Measurements from ENCODE around the gene SLC36A1. TPM values are rescaled to one million over a fixed set of nuclear protein-coding genes. Genes with fewer than 3 reads are reported as not detected.

Gene SLC36A1
- total and polyA plus RNA-seq, 5 donors from 2014 or later: 0.59 to 5.4 (median 1.8) TPM

DNA sequence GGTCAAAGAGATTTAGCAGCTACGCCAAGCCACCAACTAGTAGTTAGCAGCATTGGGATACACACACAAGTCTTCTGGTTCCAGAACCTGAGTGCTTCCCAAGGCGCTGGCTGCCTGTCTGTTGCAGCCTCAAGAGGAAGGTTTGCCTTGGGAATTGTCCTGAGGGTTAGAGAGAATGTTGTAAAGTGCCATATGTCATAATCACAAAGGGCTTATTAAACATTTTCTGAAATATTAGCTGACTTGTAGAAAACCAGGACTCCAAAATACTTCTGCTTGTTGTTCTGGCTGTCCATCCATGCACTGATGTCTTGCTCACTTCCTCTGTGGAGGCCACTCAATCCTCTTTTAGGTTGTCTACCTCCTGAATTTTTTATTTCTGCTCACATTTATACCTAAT, 46.3 kb downstream of the SLC36A1 start:
- no peaks in the 10 kb centered on the region for H3K4me1 ChIP-seq (ENCODE audit: control insufficient read depth, insufficient read depth, low read length, poor library complexity, severe bottlenecking)
- H3K36me3 ChIP-seq (ENCODE audit: control insufficient read depth, insufficient read depth, low read length): peaks cover 20% of the 10 kb centered on the region
- H3K4me3 ChIP-seq (ENCODE audit: low read depth, low read length): no peak overlapping the region
- no peaks in the 10 kb centered on the region for H3K9me3 ChIP-seq (ENCODE audit: control insufficient read depth in 2 of 2, low read length in 2 of 2)
- DNase-seq (no peak), ATAC-seq (ENCODE audit: low read depth in 2 of 2) (no peak)
- Mint-ChIP-seq H3K4me3 (no peak overlapping the region), H3K4me1 (no peaks in the 10 kb centered on the region), H3K9me3 (no peaks in the 10 kb centered on the region), H3K27me3 (no peaks in the 10 kb centered on the region), H3K36me3 (peaks cover 24% of the 10 kb centered on the region), H3K27ac (no peak overlapping the region)
- H3K27me3 ChIP-seq (ENCODE audit: control insufficient read depth, insufficient read depth, low read length): no peaks in the 10 kb centered on the region
- H3K27ac ChIP-seq (ENCODE audit: insufficient read depth, low read length, poor library complexity, severe bottlenecking): no peak overlapping the region

GRCh38 chr5:151495320-151495719, 47.9 kb downstream of the SLC36A1 start:
- Mint-ChIP-seq H3K27me3 (no peaks in the 10 kb centered on the region), H3K27ac (no peak overlapping the region), H3K4me3 (no peak overlapping the region), H3K4me1 (no peaks in the 10 kb centered on the region), H3K9me3 (no peaks in the 10 kb centered on the region), H3K36me3 (peaks cover 19% of the 10 kb centered on the region)
- Histone ChIP-seq H3K36me3 (ENCODE audit: control insufficient read depth, insufficient read depth, low read length) (peaks cover 9% of the 10 kb centered on the region), H3K27ac (ENCODE audit: insufficient read depth, low read length, poor library complexity, severe bottlenecking) (no peak overlapping the region), H3K4me3 (ENCODE audit: low read depth, low read length) (no peak overlapping the region), H3K27me3 (ENCODE audit: control insufficient read depth, insufficient read depth, low read length) (no peaks in the 10 kb centered on the region), H3K9me3 (ENCODE audit: control insufficient read depth in 2 of 2, low read length in 2 of 2) (no peaks in the 10 kb centered on the region), H3K4me1 (ENCODE audit: control insufficient read depth, insufficient read depth, low read length, poor library complexity, severe bottlenecking) (no peaks in the 10 kb centered on the region)
- DNase-seq: no peak
- no peak for ATAC-seq (ENCODE audit: low read depth in 2 of 2)

GRCh38 chr5:151496041-151496484, 48.7 kb downstream of the SLC36A1 start:
- no peaks in the 10 kb centered on the region for H3K9me3 Mint-ChIP-seq

DNA sequence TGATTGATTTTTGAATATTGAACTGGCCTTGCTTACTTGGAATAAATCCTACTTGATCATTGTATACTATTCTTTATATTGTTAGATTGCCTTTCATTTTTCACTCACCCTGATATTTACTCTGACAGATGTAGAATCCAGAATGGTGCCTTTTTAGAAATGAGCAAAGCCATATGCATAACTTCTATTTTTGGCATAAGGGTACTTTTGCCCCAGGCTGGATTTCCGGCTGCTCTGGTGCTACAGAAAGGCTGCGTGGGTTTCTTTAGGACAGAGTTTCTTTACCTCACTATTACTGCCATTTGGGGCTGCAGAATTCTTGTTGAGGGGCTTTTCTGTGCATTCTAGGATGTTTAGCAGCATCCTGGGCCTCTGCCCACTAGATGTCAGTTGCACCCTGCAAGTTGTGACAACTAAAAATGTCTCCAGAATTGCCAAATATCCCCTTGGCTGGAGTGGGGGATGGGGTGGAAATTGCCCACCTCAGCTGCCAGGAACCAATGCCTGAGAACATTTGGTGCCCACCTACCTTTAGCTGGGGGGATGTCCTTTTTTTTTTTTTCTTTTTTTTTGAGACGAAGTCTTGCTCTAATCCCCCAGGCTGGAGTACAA, 50.1 kb downstream of the SLC36A1 start:
- ATAC-seq (ENCODE audit: low read depth in 2 of 2) (no peak), DNase-seq (no peak)
- Histone ChIP-seq H3K27ac (ENCODE audit: insufficient read depth, low read length, poor library complexity, severe bottlenecking) (no peak overlapping the region), H3K27me3 (ENCODE audit: control insufficient read depth, insufficient read depth, low read length) (no peaks in the 10 kb centered on the region), H3K36me3 (ENCODE audit: control insufficient read depth, insufficient read depth, low read length) (no peaks in the 10 kb centered on the region), H3K4me3 (ENCODE audit: low read depth, low read length) (no peak overlapping the region), H3K4me1 (ENCODE audit: control insufficient read depth, insufficient read depth, low read length, poor library complexity, severe bottlenecking) (peaks cover 5% of the 10 kb centered on the region), H3K9me3 (ENCODE audit: control insufficient read depth in 2 of 2, low read length in 2 of 2) (no peaks in the 10 kb centered on the region)
- H3K9me3 Mint-ChIP-seq: no peaks in the 10 kb centered on the region
- no peaks in the 10 kb centered on the region for H3K27me3 Mint-ChIP-seq
- no peak overlapping the region for H3K4me3 Mint-ChIP-seq
- peaks cover 0 to 6% (median 3%) of the 10 kb centered on the region in 4 donors for H3K4me1 Mint-ChIP-seq
- H3K36me3 Mint-ChIP-seq: peaks cover 12% of the 10 kb centered on the region
- no peak overlapping the region for H3K27ac Mint-ChIP-seq

More at GRCh38 chr5:151496041-151496484, 48.7 kb downstream of the SLC36A1 start:
- Mint-ChIP-seq H3K27ac (no peak overlapping the region), H3K4me3 (no peak overlapping the region), H3K27me3 (no peaks in the 10 kb centered on the region), H3K36me3 (peaks cover 19% of the 10 kb centered on the region), H3K4me1 (peaks cover 0 to 6% (median 3%) of the 10 kb centered on the region in 4 donors)
- peaks cover 6% of the 10 kb centered on the region for H3K36me3 ChIP-seq (ENCODE audit: control insufficient read depth, insufficient read depth, low read length)
- DNase-seq (no peak), ATAC-seq (ENCODE audit: low read depth in 2 of 2) (no peak)
- H3K4me1 ChIP-seq (ENCODE audit: control insufficient read depth, insufficient read depth, low read length, poor library complexity, severe bottlenecking): peaks cover 5% of the 10 kb centered on the region
- no peak overlapping the region for H3K27ac ChIP-seq (ENCODE audit: insufficient read depth, low read length, poor library complexity, severe bottlenecking)
- no peaks in the 10 kb centered on the region for H3K27me3 ChIP-seq (ENCODE audit: control insufficient read depth, insufficient read depth, low read length)
- no peak overlapping the region for H3K4me3 ChIP-seq (ENCODE audit: low read depth, low read length)
- no peaks in the 10 kb centered on the region for H3K9me3 ChIP-seq (ENCODE audit: control insufficient read depth in 2 of 2, low read length in 2 of 2)

DNA sequence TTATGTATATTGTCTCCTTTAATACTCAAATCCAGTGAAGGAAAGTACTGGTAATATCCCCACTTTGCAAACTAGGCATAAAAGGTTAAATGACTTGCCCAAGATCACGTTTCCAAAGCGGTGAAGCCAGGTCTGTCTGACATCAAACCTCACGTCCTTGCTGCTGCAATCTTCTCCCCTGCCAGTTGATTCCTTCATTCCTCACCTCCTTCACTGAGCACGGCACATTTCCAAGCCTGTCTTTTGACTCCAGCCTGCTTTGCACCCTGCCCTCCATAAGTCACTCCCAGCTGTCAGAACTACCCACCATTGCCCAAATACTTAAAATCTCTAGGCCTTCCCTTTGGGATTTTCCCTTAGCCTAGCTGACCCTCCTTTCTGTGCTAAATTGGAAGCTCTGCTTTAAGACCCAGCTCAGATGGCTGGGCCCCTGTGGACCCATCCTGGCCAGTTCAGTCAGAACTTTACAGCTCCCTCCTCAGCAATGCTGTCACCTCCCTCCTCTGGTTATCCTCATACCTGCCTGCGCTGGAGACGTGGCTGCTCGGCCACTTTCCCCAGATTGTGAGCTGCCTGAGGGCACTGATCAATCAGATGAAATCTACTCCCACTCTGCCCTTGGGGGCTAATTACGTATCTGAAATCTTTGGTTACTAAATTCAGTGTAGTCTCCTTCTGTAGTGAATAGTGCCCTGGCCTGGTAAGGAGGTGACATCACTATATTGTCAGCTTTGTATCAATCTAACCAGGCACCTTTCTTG, 51.2 kb downstream of the SLC36A1 start:
- Histone ChIP-seq H3K4me1 (ENCODE audit: control insufficient read depth, insufficient read depth, low read length, poor library complexity, severe bottlenecking) (peaks cover 5% of the 10 kb centered on the region), H3K27ac (ENCODE audit: insufficient read depth, low read length, poor library complexity, severe bottlenecking) (no peak overlapping the region), H3K9me3 (ENCODE audit: control insufficient read depth in 2 of 2, low read length in 2 of 2) (no peaks in the 10 kb centered on the region), H3K36me3 (ENCODE audit: control insufficient read depth, insufficient read depth, low read length) (no peaks in the 10 kb centered on the region), H3K4me3 (ENCODE audit: low read depth, low read length) (no peak overlapping the region), H3K27me3 (ENCODE audit: control insufficient read depth, insufficient read depth, low read length) (no peaks in the 10 kb centered on the region)
- Mint-ChIP-seq H3K27me3 (no peaks in the 10 kb centered on the region), H3K9me3 (no peaks in the 10 kb centered on the region), H3K4me3 (no peak overlapping the region), H3K4me1 (peaks cover 0 to 6% (median 3%) of the 10 kb centered on the region in 4 donors), H3K27ac (peak overlapping the region in 1 of 3 donors; percentile 65), H3K36me3 (peaks cover 4% of the 10 kb centered on the region)
- DNase-seq (no peak), ATAC-seq (ENCODE audit: low read depth in 2 of 2) (no peak)

DNA sequence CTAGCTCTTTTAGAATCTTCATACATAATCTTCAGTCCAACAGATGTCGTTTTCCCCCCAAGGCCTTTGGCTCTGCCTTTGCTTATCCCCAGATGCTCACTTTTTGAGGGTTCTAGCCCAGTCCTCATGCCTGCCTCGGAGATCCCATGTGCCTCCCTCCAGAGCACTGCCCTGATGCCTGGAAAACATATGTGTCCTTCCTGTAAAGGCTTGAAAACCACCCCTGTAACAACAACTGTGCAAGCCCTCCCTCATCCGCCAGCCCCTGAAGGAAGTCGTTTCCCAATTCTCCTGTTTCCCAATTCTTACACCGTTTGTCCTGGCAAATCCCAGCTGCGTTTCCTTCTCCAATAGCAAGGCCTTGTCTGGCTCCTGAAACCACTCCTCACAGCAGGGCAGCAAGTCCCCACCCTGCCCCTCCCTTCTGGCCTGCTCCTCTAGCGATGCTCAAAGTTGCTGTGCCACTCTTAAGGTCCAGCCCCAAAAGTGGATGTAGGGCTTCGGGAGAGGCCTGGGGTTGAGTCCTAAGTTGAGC, 52.2 kb downstream of the SLC36A1 start:
- Histone ChIP-seq H3K36me3 (ENCODE audit: control insufficient read depth, insufficient read depth, low read length) (no peaks in the 10 kb centered on the region), H3K27me3 (ENCODE audit: control insufficient read depth, insufficient read depth, low read length) (no peaks in the 10 kb centered on the region), H3K27ac (ENCODE audit: insufficient read depth, low read length, poor library complexity, severe bottlenecking) (no peak overlapping the region), H3K4me3 (ENCODE audit: low read depth, low read length) (no peak overlapping the region), H3K4me1 (ENCODE audit: control insufficient read depth, insufficient read depth, low read length, poor library complexity, severe bottlenecking) (peaks cover 5% of the 10 kb centered on the region), H3K9me3 (ENCODE audit: control insufficient read depth in 2 of 2, low read length in 2 of 2) (no peaks in the 10 kb centered on the region)
- Mint-ChIP-seq H3K27me3 (no peaks in the 10 kb centered on the region), H3K36me3 (no peaks in the 10 kb centered on the region), H3K27ac (peak overlapping the region in 1 of 3 donors; percentile 18), H3K4me3 (no peak overlapping the region), H3K9me3 (no peaks in the 10 kb centered on the region), H3K4me1 (peaks cover 0 to 6% (median 3%) of the 10 kb centered on the region in 4 donors)
- DNase-seq (no peak), ATAC-seq (ENCODE audit: low read depth in 2 of 2) (no peak)

- Mint-ChIP-seq H3K9me3 (no peaks in the 10 kb centered on the region), H3K27me3 (no peaks in the 10 kb centered on the region), H3K36me3 (no peaks in the 10 kb centered on the region), H3K4me1 (peaks cover 0 to 6% (median 3%) of the 10 kb centered on the region in 4 donors), H3K27ac (peak overlapping the region in 1 of 3 donors; percentile 36), H3K4me3 (no peak overlapping the region)
- no peak overlapping the region for H3K4me3 ChIP-seq (ENCODE audit: low read depth, low read length)
- no peaks in the 10 kb centered on the region for H3K27me3 ChIP-seq (ENCODE audit: control insufficient read depth, insufficient read depth, low read length)
- ATAC-seq (ENCODE audit: low read depth in 2 of 2) (no peak), DNase-seq (no peak)
- H3K27ac ChIP-seq (ENCODE audit: insufficient read depth, low read length, poor library complexity, severe bottlenecking): no peak overlapping the region
- H3K4me1 ChIP-seq (ENCODE audit: control insufficient read depth, insufficient read depth, low read length, poor library complexity, severe bottlenecking): peaks cover 5% of the 10 kb centered on the region
- no peaks in the 10 kb centered on the region for H3K36me3 ChIP-seq (ENCODE audit: control insufficient read depth, insufficient read depth, low read length)
- H3K9me3 ChIP-seq (ENCODE audit: control insufficient read depth in 2 of 2, low read length in 2 of 2): no peaks in the 10 kb centered on the region
Observed at GRCh38 chr5:151504006-151504405, 56.6 kb downstream of the SLC36A1 start.

Measured in CD4-positive, CD25-positive, alpha-beta regulatory T cell (primary cell).